NCI-H2171 treated with DMSO at 0.1 percent for 48 hours (cell line): Measurements from ENCODE around the gene GAPT.

Experiments used
- DNase-seq: peaks from one replicate; lab custom pipeline; 2025; lab: John Stamatoyannopoulos, UW

GAPT gene

DNA sequence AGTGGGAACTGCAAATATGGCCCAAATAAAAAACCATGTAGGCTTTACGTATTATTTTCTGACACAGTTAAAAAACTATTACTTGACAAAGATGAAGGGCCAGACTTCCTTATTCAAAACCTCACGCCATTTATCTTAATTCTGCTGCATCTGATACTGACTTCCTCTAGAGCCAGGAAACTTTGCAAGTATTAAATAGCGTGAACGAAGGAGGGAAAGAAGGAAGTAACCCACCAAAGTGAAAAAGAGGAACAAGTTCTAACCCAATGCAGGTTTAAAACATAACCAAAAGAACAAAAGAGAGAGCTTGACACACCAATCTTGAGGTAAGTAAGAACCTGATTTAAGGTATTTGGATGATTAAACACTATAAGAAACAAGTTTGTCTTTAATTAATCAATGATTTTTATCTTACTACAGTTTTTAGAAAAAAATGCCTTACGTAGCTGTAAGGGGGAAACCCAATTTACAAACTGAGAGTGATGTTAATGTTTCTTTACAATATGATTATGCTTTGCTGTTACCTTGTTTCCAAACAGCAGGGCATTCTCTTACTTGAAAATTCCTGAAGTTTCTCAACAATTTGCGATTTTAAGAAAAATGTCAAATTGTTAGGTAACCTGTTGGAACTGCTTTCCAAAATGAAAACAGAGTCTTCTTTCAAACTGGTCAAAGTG, at the start of gene GAPT:
TSS of gene GAPT (plus strand) at position 220 of the 677 bp plus-strand sequence. CDS start 3,102 bp downstream, outside the sequence.
- DNase-seq: no peak

DNA sequence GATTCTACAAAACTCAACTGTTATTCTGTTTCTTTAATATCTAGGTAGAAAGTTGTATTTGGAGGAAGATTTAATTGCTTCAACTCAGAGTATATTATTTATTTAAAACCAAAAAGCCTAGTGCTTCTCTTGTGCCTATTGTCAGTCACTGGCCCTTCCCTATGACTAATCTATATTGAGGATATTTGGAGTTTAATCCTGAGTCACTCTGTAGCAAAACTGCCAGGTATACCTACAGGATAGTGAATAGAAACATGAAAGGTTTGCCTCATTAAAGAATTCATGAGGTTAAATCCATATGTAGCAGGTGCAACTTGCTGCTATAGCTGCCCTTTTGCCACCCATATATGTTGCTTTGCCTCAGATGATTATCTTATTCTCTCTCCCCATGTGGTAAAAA, 46.4 kb upstream of the GAPT start:
- DNase-seq: no peak

DNA sequence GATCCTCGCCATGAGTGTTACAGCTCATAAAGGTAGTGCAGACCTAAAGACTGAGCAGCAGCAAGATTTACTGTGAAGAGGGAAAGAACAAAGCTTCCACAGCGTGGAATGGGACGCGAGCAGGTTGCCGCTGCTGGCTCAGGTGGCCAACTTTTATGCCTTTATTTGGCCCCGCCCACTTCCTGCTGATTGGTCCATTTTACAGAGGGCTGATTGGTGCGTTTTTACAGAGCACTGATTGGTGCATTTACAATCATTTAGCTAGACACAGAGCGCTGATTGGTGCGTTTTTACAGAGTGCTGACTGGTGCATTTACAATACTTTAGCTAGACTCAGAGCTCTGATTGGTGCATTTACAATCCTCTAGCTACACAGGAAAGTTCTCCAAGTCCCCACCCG, 45.2 kb upstream of the GAPT start:
- no peak for DNase-seq

DNA sequence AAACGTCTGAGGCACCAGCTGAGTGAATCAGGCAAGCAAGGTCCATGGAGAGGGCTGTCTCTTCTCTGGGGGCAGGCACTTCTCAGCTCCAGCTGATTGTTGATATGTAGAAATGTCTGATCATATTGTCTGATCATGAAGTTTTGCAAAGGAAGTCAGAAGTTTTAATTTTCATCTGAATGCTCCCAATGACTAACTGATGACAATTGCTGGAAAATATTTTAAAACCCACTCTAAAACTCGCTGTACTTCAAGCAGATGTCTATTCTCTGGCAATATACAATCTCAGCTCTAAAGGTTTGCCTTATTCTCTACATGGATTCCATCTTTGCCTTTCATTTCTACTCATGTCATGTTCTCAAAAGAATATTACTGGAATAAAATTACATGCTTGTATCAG, 44.0 kb upstream of the GAPT start:
- DNase-seq: no peak

DNA sequence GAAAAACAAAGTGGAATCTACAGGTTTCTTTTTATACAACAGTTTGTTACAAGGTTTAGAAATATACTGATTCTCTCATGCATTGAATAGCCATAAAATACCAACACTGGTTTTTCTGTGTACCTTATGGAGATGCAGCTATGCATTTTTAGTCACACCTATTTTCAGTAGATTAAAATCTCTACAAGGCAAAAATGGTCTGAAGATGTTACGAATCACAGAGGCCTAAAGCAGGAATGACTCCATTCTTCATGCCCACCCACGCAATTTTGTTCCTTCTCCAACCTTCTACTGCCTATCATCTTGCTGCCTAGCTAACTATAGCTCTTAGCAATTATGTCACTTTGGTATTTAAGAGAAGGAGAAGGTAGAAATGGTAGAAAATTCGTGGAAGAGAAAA, 41.2 kb upstream of the GAPT start:
- no peak for DNase-seq

DNA sequence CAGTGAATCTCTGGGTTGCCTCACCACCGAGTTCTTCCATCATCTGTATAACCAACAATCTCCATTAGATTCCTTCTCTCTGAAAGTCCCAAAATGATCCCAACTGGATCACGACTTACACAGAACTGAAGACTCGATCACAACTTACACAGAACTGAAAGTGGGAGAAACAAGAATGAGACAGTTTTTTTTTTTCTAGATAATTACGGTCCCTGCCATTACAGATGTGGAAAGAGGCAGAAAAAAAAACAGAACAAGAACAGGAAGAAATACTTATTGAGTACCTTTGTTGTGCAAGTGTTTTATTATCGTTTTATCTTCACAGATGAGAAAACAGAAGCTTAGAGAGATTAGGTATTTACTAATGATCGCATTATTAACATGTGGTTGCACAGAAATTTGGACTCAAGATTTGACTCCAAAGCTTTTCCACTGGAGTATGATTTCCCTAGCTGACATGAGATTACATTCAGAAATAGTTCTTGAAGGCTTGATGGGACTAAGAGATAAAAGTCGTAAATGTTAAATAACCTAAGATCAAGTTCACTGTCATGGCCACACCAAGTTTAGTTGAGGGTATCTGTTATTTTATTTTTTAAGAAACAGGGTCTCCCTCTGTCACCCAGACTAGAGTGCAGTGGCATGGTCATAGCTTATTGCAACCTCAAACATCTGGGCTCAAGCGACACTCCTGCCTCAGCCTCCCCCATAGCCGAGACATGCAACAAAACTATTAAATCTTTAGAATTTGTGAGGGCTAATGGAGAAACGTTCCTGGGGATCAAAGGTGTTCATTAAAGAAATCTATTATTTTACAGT, 40.2 kb upstream of the GAPT start:
- DNase-seq: no peak

DNA sequence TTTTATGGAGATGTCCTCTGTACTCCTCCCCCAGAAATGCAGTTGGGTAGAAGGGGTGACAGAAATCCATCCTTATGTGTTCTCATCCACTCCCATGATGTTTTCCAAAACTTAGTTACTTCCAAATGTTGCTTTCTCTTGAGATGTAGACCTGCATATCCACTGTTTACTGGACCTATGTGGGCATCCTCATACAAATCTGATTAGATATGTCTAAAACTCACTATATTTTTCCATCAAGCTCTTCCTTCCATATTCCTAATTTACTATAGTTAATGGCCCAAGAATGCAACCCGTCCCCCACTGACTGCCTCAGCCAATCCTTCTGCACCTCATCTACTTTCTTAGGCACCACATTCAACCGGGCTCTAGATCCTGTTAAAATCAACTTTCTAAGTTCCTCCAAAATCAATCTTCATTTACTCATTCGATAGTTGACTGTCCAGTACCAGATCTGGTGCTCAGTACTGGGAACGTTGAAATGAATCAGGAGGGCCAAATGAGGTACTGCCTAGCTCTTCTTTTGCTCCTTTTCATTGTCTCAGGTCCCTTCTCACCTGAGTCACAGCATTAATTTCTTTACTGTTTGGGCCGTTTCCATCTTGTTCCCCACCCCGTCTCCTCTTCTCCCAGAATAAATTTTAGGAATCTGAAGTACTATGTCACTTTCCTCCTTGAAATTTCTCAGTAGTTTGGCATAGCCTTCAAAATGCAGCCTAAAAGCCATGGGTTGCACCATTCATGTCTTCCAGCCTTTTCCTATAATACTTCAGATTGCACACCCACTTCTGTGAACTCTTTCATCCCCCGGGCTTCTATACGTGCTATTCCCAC, 39.3 kb upstream of the GAPT start:
- DNase-seq: no peak

DNA sequence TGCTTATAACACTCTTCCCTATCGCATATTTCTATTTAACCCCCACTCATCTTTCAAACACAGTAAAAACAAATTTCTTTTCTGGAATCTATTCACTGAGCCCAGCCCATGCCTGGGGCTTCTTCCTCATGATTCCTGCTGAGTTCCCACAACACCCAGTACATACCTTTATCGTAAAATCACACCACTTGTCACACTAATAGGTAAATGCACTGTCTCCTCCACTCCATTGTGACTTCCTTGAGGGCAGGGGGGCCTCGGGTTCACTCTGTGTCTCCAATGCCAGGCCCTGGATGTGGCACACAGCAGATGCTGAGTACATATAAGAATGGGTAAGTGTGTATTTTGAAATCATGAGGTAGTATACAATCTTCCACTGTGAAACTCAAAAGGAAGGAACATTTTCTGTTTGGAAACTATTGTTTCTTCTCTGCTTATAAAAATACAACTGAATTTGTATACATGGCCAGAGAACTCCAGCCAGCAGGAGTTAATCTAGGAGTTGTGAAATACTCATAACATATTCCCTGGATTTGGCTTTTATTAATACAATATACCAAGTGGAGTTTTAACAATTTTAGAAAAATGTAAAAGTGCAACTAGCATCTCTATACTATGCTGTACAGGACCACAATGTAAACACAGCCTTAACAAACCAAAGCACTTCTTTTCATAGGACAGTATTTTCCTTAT, 38.5 kb upstream of the GAPT start:
- no peak for DNase-seq

DNA sequence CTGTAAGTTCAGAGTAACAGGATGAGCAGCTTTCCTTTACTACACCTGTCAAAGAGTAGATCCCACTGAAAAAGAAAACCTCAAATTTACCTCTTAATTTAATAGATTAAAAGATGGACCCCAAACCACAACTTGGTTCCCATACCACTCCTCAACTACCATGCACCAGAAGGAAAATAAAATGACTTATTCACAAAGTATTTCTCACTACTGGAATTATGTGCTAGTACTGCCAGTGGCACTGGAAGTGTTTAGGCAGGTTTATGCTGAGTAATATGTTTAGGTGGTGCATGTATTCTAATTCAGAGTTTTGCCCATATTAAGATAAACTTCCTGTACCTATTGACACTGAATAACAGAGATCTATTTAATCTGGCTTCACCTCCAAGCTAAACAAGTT, 37.9 kb upstream of the GAPT start:
- DNase-seq: no peak

DNA sequence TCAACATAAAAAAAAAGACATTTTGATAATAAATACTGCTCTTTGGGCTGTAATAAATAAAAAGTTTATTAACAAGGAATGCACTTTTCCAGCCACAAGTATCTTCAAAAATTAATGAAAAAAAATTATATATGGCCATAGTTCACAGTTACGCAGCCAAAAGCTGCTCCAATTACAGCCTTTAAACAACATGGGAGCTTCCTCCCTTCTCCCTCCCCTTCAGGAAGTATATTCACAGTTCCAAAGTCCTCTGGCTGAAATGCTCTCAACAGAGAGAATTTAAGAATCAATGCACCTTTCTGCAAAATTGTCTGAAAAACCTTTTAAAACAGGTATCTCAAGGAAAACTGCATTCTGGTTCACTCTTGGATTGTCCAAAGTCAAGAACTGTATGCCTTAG, 37.2 kb upstream of the GAPT start:
- no peak for DNase-seq

DNA sequence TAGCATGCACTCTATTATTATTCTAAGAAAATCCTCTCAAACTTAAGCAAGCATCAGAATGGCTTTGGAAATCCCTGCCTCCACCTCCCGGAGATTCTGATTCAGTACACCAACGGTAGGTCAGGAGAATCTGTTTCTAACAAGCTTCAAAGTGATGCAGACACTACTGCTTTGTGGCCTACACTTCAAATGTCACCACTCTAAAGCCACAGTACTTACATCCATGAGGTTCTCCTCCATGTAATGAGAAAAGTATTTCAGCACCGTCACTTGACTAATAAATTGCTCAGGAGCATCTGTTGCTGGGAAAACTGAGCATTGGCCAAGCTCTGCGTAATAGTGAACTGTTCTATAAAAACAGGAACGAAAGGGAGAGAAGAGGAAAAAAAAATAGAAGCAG, 36.2 kb upstream of the GAPT start:
- DNase-seq: no peak

DNA sequence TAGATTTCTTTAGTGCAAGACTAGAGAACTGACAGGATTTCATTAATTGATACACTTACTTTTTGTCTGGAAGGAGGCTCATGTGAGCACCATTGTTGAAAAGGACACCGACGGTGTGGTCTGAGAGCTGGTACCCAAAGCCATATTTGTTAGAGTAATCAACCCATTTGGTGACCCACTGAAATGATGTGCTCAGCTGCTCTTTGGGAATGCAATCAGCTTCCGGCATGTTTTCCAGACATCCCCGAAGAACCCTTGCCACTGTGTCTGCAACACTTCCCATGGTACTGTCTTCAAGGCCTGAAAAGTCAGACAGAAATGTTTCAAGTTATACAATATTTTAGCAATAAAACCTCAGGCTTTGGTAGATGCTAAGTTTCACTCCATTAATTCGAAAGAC, 35.8 kb upstream of the GAPT start:
- DNase-seq: no peak

DNA sequence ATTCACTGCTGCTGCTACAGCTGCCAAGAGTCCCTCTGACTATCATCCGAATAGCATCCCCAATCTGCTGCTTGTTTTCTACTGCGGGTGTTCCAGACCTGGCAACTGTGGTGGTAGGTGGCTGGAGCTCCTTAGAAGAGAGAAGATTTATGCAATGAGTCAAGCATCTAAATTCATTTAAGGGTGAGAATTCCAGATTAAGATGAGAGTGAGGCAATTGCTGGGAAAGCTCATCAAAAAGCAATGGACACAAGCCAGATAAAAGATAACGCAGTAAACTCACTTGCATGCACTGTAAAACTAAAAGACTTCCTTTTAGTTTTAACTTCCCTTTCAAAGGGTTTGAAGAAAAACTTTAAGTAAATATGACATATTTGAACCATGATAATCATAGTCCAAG, 35.2 kb upstream of the GAPT start:
- no peak for DNase-seq

DNA sequence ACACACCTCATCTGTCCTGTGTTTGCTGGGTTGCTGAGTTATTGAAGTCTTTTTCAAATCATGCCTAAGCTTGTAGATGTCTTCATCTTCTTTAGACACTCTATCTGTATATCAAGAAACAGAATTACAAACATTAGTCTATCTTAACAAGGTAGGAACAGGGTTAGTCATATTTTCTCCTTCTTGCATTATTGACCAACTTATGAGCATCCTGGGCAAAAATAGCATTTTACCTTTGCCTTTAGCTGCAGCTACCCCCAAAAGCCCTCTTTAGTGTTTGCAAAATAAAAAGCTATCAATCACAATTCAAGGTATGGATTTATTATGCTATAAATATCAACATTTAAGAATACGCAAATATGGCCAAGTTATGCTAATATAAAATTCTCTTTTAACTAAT, 34.7 kb upstream of the GAPT start:
- DNase-seq: no peak

DNA sequence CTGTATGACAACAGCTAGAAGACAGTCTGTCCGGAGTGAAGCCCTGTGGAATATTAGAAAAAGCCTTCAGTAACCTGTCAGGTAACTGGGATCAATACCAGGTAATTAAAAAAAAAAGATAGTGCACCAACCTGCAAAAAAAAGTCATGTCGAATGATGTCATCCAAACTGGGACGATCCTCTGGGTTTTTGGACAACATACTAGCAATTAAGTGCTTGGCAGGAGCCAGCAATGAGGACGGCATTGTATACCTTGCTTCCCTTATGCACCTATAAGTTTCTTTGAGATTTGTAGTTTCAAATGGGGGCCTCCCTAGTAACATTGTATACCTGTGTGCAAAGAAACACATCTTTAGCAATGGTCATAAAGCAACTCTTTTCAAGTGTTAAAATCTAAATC, 34.2 kb upstream of the GAPT start:
- DNase-seq: no peak

DNA sequence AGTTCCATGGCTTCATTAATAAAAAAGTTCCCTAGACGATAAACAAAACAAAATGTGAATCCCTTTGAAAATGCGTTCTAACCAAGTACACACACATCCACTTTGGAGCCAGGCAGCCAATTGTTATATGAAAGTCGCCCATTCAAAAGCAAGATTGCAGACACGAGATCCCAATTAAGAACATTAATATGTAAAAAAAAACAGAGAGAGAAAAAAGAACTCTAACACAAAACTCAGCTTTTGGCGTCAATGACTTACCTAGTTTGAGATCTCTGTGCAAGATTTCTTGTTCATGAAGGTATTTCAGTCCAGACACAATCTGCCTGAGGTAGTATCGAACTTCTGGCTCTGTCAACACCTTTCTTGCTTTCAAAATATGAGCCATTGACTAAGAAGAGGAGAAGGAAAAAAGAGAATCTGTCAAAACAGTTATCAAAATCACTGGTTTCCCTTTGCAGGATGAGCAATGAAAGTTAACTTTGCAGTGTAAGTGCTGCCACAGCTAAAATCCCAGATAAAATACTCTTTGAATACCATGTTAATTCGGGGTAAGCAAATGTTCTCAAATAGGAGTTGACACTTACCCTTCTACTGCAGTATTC, 33.0 kb upstream of the GAPT start:
- DNase-seq: no peak

DNA sequence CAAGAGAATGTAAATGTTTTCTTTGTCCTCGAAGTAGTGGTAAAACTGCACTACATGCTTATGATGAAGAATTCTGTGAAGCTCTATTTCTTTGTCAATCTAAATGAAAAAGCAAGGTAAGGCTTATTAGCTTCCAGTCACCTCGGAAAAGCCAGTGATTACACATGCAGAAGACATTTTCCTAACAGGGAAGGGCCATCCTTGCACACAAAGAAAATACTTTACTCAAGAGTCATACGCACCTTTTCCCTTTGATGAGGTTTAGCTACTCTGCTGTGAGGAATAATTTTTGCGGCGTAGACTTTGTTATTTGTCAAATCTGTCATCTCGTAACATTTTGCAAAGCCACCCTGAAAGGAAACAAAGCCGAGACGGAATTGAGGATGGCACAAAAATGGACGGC, 32.5 kb upstream of the GAPT start:
- no peak for DNase-seq

DNA sequence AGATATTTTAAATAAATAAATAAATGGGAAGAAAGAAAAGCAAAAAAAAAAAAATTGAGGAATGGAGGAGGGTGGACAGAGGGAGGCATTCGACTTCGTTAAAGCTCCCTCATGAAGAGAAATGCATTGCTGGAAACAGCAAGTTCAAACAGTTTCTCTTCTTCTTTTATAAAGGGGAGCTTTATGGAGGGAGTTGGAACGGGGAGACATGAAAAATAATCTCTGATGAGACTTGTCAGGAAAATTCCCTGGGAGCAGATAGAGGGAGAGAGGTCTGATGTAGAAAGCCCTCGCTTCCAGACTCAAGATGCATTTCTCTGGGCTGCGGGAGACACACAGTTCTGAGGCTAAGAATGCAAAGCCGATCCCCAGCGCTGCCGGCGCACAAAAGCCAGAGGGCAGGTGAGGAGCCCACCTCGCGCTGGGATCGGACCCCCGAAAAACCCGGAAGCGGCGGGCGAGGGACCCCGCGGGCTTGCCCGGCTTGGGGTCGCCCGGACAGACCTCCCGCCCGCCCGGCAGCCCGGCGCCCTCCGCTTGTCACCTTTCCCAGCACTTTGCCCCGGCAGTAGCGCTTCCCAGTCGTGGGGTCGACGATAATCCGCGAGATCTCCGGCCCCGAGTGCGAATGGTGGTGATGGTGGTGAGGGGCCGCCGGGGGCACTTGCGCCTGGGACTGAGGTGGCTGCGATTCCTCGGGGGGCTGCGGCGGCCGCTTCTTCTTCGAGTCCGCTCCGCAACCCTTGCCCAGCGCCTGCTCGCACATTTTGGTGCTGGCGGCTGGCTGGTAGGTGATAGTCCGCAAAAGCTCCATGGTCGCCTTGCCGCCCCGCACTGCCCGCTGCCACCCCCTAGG, 31.9 kb upstream of the GAPT start:
- DNase-seq: peak; percentile 4

DNA sequence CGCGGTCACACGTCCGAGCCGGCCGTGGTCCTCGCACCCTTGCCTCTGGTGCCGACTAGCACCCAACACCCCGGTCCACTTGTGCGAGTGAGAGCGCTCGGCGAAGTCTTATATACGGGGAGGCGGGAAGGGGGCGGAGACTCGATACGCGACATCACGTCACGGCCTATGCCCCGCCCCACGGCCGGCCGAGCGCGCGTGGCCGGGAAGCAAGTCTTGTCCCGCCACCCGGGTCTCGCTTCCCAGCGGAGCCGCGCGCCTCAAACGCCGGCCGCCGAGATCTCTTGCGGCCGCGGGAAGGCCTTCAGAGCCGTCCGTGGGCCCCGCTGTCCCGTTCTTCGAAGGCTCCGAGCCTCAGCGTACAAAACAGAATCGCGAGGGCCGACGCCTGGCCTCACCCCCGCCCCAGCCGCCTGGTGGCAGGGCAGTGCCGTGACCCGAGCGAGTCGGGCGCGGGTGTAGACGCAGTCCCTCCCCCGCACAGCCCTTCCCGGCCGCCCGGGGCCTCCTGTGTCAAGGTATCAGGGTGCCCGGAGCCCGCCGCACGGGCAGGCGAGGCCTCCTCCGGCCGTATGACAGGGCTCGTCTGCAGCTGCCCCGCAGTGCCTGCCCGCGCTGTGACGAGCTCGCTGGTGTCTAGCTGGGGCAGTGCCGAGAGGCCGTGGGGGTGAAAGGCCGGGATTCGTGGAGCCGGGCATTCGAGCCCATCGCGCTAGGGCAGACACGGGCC, 31.1 kb upstream of the GAPT start, which contains the start of gene PLK2:
TSS of gene PLK2 (minus strand) at position 85 of the 730 bp plus-strand sequence. CDS start 127 bp downstream, outside the sequence.
- DNase-seq: peak; percentile 71

DNA sequence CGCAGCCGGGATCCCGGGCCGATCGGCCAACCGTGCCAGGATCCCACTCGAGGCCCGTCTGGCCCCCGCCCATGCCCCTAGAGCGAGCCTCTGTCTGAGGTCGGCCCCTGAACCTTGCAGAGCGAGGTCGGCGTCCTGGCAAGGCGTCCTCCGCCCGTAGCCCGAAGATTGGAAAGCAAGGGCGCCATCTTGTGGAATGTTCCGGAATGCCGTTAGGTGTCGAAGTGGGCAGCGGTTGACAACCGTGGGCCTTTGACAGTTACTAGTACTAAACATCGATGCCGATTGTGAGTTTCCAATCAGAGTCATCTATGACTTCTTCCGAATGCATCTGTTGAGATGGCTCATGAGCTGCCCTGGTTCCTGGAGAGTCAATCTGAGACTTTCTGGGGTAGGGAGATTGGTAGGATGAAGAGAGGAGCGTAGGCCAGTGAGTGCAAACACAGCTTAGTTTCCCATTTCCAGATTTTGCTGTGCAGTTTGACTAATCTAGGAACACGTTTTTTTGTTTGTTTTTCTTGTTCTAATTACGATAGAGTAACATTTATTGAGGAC, 30.4 kb upstream of the GAPT start:
- peak; percentile 74 for DNase-seq
